Lower leg skin (tissue), 4 donors: ENCODE data around the gene ATE1. TPM values are rescaled to one million over a fixed set of nuclear protein-coding genes. Genes with fewer than 3 reads are reported as not detected.

Source experiments
- DNase-seq, 2 donors: peaks; one replicate each; pipeline ENCODE4 v3.0.0-alpha.2; 2019; ENCODE audit warnings: low spot score in 2 of 2
- H3K4me3 ChIP-seq: fragments of 200-600 bp; sonication (generic); 2 replicates; pipeline ENCODE4 v1.5.1; 2017; ENCODE audit warnings: mild to moderate bottlenecking, low read depth; ENCODE audit not compliant: poor library complexity, severe bottlenecking
- POLR2A ChIP-seq, 2 donors: fragments of 450-650 bp; IDR thresholded peaks; one replicate each; pipeline ENCODE4 v1.6.1; 2016 to 2017; ENCODE audit warnings: antibody characterized with exemption in 2 of 2, mild to moderate bottlenecking in 1 of 2, moderate library complexity in 1 of 2
- WGBS, 2 donors: methylation state at CpG; one replicate each; pipeline ENCODE4 v1.1.5; 2018; 5-methylcytosine and 5-hydroxymethylcytosine counted together
- intact Hi-C: fragments of 100-400 bp; cut with DNase I; formaldehyde crosslinking; loops from one replicate; pipeline ENCODE4 v1.15.0; 2023; ENCODE audit warnings: low total_unique reads
- total RNA-seq, 4 donors: library from RNA; depleted of rRNA; stranded (reverse); fragments of >200 nt; gene quantifications; one replicate each; pipeline ENCODE4 v1.1.0, GENCODE V29; 2016
- TF ChIP-seq, protein P1 (sequence below), 3 donors: fragments of 450-650 bp; IDR thresholded peaks; one replicate each; pipeline ENCODE4 v1.5.1; 2016; ENCODE audit warnings: antibody characterized with exemption in 3 of 3, mild to moderate bottlenecking in 3 of 3, moderate library complexity in 2 of 3

ATE1 gene
- total RNA-seq, 4 donors from 2014 or later = 11.5 to 22.2 (median 18.2) TPM

DNA sequence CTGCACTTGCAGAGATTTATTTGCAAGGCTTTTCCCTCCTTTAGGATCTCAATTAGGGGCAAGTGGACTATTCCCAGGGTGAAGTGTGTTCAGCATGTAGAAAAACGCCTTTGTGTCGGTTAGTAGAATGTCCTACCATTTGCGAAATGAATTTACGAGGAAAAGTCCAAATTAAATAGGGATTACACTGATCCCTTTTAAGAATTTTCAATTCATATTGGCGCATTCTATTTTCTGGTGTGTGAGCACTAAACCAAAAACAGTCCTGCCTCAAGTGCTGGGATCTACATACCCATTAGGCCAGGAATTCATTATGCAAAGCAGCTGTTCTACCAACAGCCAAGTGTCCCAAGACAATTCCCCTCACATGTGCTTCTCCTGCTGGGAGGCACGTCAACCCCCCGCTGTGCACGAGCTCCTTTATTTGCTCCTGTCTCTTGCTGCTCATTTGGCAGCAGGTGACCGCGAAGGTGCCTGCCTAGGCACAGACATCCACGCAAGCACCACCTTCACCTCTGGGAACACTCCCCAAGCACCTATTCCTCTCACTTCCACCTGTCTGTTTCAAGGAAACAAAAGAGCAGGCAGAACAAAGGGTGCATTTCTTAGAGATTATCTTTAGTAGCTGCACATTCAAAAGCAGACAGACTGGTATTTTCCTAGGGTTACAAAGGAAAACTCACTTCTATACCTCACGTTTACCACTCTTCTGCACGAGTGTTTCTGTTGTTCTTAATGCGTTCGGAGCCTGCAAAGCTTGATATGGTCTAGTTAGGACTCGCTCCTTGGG, 195.0 kb downstream of the ATE1 start:
- intact Hi-C loops = loop anchor here (5.0 kb wide), 1 partner anchor 791 kb away; no protein-coding TSS in a partner anchor
- no peak for DNase-seq
- no peak overlapping the region for H3K4me3 ChIP-seq
- 50 to 58% methylated on average over 16 of the region's 16 CpGs for WGBS, 2 donors
- TF ChIP-seq, protein P1, sequence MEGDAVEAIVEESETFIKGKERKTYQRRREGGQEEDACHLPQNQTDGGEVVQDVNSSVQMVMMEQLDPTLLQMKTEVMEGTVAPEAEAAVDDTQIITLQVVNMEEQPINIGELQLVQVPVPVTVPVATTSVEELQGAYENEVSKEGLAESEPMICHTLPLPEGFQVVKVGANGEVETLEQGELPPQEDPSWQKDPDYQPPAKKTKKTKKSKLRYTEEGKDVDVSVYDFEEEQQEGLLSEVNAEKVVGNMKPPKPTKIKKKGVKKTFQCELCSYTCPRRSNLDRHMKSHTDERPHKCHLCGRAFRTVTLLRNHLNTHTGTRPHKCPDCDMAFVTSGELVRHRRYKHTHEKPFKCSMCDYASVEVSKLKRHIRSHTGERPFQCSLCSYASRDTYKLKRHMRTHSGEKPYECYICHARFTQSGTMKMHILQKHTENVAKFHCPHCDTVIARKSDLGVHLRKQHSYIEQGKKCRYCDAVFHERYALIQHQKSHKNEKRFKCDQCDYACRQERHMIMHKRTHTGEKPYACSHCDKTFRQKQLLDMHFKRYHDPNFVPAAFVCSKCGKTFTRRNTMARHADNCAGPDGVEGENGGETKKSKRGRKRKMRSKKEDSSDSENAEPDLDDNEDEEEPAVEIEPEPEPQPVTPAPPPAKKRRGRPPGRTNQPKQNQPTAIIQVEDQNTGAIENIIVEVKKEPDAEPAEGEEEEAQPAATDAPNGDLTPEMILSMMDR (IDR thresholded peaks at IDR 0.05) = no peak
- no peak for TF ChIP-seq POLR2A (IDR thresholded peaks at IDR 0.05)

DNA sequence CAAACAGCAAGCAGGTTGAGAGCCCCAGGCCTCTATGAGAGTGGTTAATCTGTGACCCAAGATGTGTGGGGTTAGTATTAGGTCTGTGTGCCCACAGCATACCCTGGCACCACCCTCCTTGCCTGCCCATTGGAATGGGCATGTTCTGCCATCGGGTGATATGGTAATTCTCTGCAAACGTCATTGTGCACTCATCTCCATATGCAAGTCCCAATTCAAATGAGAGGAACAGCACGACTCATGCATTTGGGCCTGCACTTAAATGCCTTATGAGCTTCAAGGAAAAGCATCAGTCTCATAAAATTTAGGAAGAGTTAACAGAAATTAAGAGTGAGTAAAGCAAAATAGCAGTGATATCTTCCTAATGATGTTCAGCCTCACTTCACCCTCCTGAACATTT, 195.7 kb downstream of the ATE1 start:
- WGBS, 2 donors = 48 to 58% methylated on average over 3 of the region's 3 CpGs
- intact Hi-C loops = loop anchor here (5.0 kb wide), 1 partner anchor 790 kb away; no protein-coding TSS in a partner anchor
- no peak overlapping the region for H3K4me3 ChIP-seq
- DNase-seq = no peak
- TF ChIP-seq, protein P1 (IDR thresholded peaks at IDR 0.05) = no peak
- no peak for TF ChIP-seq POLR2A (IDR thresholded peaks at IDR 0.05)

- no peak for DNase-seq
- no peak overlapping the region for H3K4me3 ChIP-seq
- TF ChIP-seq, protein P1 (IDR thresholded peaks at IDR 0.05) = no peak
- no peak for TF ChIP-seq POLR2A (IDR thresholded peaks at IDR 0.05)
- intact Hi-C loops = no loop called here
Measured at GRCh38 chr10:121724282-121724681, 203.5 kb downstream of the ATE1 start.

DNA sequence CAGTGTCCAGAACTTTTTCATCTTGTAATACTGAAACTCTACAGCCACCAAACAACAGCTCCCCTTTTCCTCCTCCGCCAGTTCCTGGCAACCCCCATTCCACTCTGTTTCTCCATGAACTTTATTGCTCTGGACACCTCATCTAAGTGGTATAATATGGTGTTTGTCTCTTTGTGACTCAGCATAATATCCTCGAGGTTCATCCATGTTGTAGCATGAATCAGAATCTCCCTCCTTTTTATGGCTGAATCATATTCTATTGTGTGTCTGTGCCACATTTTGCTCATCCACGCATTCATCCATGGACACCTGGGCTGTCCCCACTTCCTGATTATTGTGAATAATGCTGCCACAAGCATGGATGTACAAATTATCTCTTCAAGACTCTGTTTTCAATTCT, 205.2 kb downstream of the ATE1 start:
- TF ChIP-seq, protein P1 (IDR thresholded peaks at IDR 0.05) = no peak
- intact Hi-C loops = no loop called here
- 64 to 74% methylated on average over 3 of the region's 3 CpGs for WGBS, 2 donors
- DNase-seq = no peak
- H3K4me3 ChIP-seq = no peak overlapping the region

DNA sequence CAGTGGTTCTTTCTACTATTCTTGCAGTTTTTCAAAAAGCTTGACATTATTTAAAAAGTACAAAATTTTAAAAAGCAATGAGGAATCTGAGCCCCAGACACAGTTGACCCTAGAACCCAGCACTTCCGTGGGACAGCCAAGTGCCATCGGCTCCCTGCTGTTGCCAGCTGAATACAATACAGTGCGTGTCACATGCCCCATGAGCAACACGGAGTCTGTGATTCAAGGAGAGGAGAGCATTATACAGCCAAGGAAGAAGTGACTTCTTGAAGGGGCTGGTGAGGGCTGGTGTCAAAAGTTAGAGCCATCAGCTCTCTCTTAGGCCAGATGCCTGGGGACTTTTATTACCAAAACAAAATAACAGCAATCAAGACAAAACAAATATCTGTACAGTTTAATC, 206.6 kb downstream of the ATE1 start:
- 78 to 86% methylated on average over 4 of the region's 4 CpGs for WGBS, 2 donors
- TF ChIP-seq, protein P1 (IDR thresholded peaks at IDR 0.05) = no peak
- TF ChIP-seq POLR2A (IDR thresholded peaks at IDR 0.05) = no peak
- intact Hi-C loops = no loop called here
- H3K4me3 ChIP-seq = no peak overlapping the region
- no peak for DNase-seq

GRCh38 chr10:121715969-121716368, 211.9 kb downstream of the ATE1 start:
- DNase-seq = peak in 1 of 2 donors; percentile 3
- TF ChIP-seq POLR2A (IDR thresholded peaks at IDR 0.05) = no peak
- TF ChIP-seq, protein P1 (IDR thresholded peaks at IDR 0.05) = no peak
- H3K4me3 ChIP-seq = no peak overlapping the region
- WGBS, 2 donors = 65 to 75% methylated on average over 1 of the region's 1 CpG
- intact Hi-C loops = no loop called here
